Loucy (cell line): Measurements from ENCODE around the gene USP1.

Experiments
- H2AFZ ChIP-seq: fragments of 200-600 bp; sonication (generic); 2 replicates; pipeline ENCODE4 v1.6.0; 2016; ENCODE audit warnings: antibody characterized with exemption, mild to moderate bottlenecking, low read length, moderate library complexity
- H3F3A ChIP-seq: fragments of 200-600 bp; 2 replicates; pipeline ENCODE4 v1.6.0; 2016; ENCODE audit warnings: antibody characterized with exemption, low read depth, mild to moderate bottlenecking
- H3K27me3 ChIP-seq: fragments of 200-600 bp; sonication (generic); 2 replicates; pipeline ENCODE4 v1.6.1; 2014; ENCODE audit warnings: low read length, mild to moderate bottlenecking; ENCODE audit not compliant: insufficient read depth, poor library complexity, severe bottlenecking
- H3K36me3 ChIP-seq: fragments of 200-600 bp; sonication (generic); 2 replicates; pipeline ENCODE4 v1.6.1; 2016; ENCODE audit warnings: low read length; ENCODE audit not compliant: insufficient read depth
- H3K4me1 ChIP-seq: fragments of 200-600 bp; sonication (generic); 2 replicates; pipeline ENCODE4 v1.5.1; 2014; ENCODE audit warnings: low read length, mild to moderate bottlenecking; ENCODE audit not compliant: insufficient read depth, poor library complexity, severe bottlenecking
- H3K4me2 ChIP-seq: fragments of 200-600 bp; sonication (generic); 2 replicates; pipeline ENCODE4 v1.6.0; 2014; ENCODE audit warnings: antibody characterized with exemption, low read length, low read depth, mild to moderate bottlenecking; ENCODE audit not compliant: poor library complexity, severe bottlenecking
- H3K4me3 ChIP-seq: fragments of 200-600 bp; sonication (generic); 2 replicates; pipeline ENCODE4 v1.5.1; 2014; ENCODE audit warnings: low read length, mild to moderate bottlenecking, mixed read lengths; ENCODE audit not compliant: poor library complexity, severe bottlenecking
- H3K79me2 ChIP-seq: fragments of 200-600 bp; sonication (generic); 2 replicates; pipeline ENCODE4 v1.6.1; 2014; ENCODE audit warnings: low read length; ENCODE audit not compliant: insufficient read depth
- H3K9ac ChIP-seq: fragments of 200-600 bp; sonication (generic); 2 replicates; pipeline ENCODE4 v1.6.0; 2014; ENCODE audit warnings: mild to moderate bottlenecking, low read depth, low read length, moderate library complexity; ENCODE audit not compliant: poor library complexity, severe bottlenecking
- H3K9me2 ChIP-seq: fragments of 200-600 bp; sonication (generic); replicated peaks from 2 replicates; pipeline ENCODE4 v1.6.1; 2016; ENCODE audit warnings: low read depth, low read length, mixed read lengths
- H3K9me3 ChIP-seq: fragments of 200-600 bp; sonication (generic); 2 replicates; pipeline ENCODE4 v1.6.1; 2014; ENCODE audit warnings: mild to moderate bottlenecking, antibody characterized with exemption, low read length, low read depth; ENCODE audit not compliant: insufficient read depth
- H4K20me1 ChIP-seq: fragments of 200-600 bp; sonication (generic); 2 replicates; pipeline ENCODE4 v1.6.0; 2014; ENCODE audit warnings: antibody characterized with exemption, low read length, mild to moderate bottlenecking; ENCODE audit not compliant: insufficient read depth, poor library complexity, severe bottlenecking
- CTCF ChIP-seq: fragments of 200-600 bp; sonication (generic); conservative IDR thresholded peaks from 2 replicates; pipeline ENCODE4 v1.5.1; 2014; ENCODE audit warnings: mild to moderate bottlenecking, antibody characterized with exemption, low read length
- EZH2phosphoT487 ChIP-seq: fragments of 200-600 bp; IDR thresholded peaks from 2 replicates; pipeline ENCODE4 v1.6.1; 2018; ENCODE audit warnings: antibody characterized with exemption, mild to moderate bottlenecking, moderate library complexity, borderline replicate concordance

USP1 gene

GRCh38 chr1:62452951-62453350 lies 16.1 kb downstream of the USP1 start:
- H4K20me1 ChIP-seq: peaks cover 38% of the 10 kb centered on the region
- 0 out of 2 replicates have a peak, but pooled peaks cover 5% of the 10 kb centered on the region for H3F3A ChIP-seq
- no peaks in the 10 kb centered on the region for H3K9me3 ChIP-seq
- no peaks in the 10 kb centered on the region for H3K27me3 ChIP-seq
- H3K9ac ChIP-seq: no peak overlapping the region
- no peak for TF ChIP-seq CTCF
- H3K4me2 ChIP-seq: no peak overlapping the region
- H3K36me3 ChIP-seq: peaks cover 69% of the 10 kb centered on the region
- peaks cover 22% of the 10 kb centered on the region for H3K4me1 ChIP-seq
- H3K4me3 ChIP-seq: no peak overlapping the region
- H3K9me2 ChIP-seq: no peaks in the 10 kb centered on the region
- no peak overlapping the region for H2AFZ ChIP-seq
- peaks cover 21% of the 10 kb centered on the region; the same call in 1 of the 2 replicates for H3K79me2 ChIP-seq

- Histone ChIP-seq H3K9me3 (no peaks in the 10 kb centered on the region), H3K4me2 (no peak overlapping the region), H3F3A (no peaks in the 10 kb centered on the region), H3K36me3 (peaks cover 26% of the 10 kb centered on the region; the same call in 1 of the 2 replicates), H3K9ac (no peak overlapping the region), H3K9me2 (no peaks in the 10 kb centered on the region), H3K79me2 (no peaks in the 10 kb centered on the region), H3K4me3 (no peak overlapping the region), H4K20me1 (no peaks in the 10 kb centered on the region), H3K27me3 (no peaks in the 10 kb centered on the region), H2AFZ (no peak overlapping the region), H3K4me1 (no peaks in the 10 kb centered on the region)
- no peak for TF ChIP-seq CTCF
- TF ChIP-seq EZH2phosphoT487: no peak
Observed at GRCh38 chr1:62457955-62458354, 21.1 kb downstream of the USP1 start.

- Histone ChIP-seq H3F3A (no peaks in the 10 kb centered on the region), H3K36me3 (peaks cover 17% of the 10 kb centered on the region), H3K79me2 (no peaks in the 10 kb centered on the region), H3K9me2 (no peaks in the 10 kb centered on the region), H3K4me1 (no peaks in the 10 kb centered on the region), H3K27me3 (no peaks in the 10 kb centered on the region), H3K4me2 (no peak overlapping the region), H2AFZ (no peak overlapping the region), H3K9me3 (no peaks in the 10 kb centered on the region), H3K9ac (no peak overlapping the region), H4K20me1 (no peaks in the 10 kb centered on the region), H3K4me3 (no peak overlapping the region)
- TF ChIP-seq EZH2phosphoT487 (no peak), CTCF (no peak)
Observed at GRCh38 chr1:62462370-62462769, 25.5 kb downstream of the USP1 start.
